Neural cell (in vitro differentiated cells): ENCODE data around the gene DLG2. TPM values are rescaled to one million over a fixed set of nuclear protein-coding genes. Genes with fewer than 3 reads are reported as not detected.

Experiments used
- H2AFZ ChIP-seq: fragments of 200-600, 300-800 bp; sonication (generic), shearing (Covaris generic); 2 replicates; pipeline ENCODE4 v1.6.0; 2014; ENCODE audit warnings: low read depth, mild to moderate bottlenecking, antibody characterized with exemption, low read length, moderate library complexity
- H3F3A ChIP-seq: fragments of 200-600 bp; shearing (Covaris generic); 2 replicates; pipeline ENCODE4 v1.6.1; 2016; ENCODE audit warnings: mild to moderate bottlenecking, moderate library complexity, mixed read lengths, antibody characterized with exemption, low read length; ENCODE audit not compliant: insufficient read depth, poor library complexity, severe bottlenecking
- H3K27ac ChIP-seq: fragments of 200-600, 300-800 bp; sonication (generic), shearing (Covaris generic); 2 replicates; pipeline ENCODE4 v1.5.1; 2014; ENCODE audit warnings: mild to moderate bottlenecking, low read length, moderate library complexity
- H3K27me3 ChIP-seq: fragments of 300-800, 200-600 bp; sonication (generic), shearing (Covaris generic); 2 replicates; pipeline ENCODE4 v1.6.0; 2014; ENCODE audit warnings: mild to moderate bottlenecking, low read depth, low read length, moderate library complexity; ENCODE audit not compliant: insufficient read depth
- H3K36me3 ChIP-seq: fragments of 300-800, 200-600 bp; sonication (generic), shearing (Covaris generic); 2 replicates; pipeline ENCODE4 v1.5.1; 2014; ENCODE audit warnings: mild to moderate bottlenecking, antibody characterized with exemption, low read length, moderate library complexity; ENCODE audit not compliant: insufficient read depth
- H3K4me2 ChIP-seq: fragments of 300-800, 200-600 bp; sonication (generic), shearing (Covaris generic); 2 replicates; pipeline ENCODE4 v1.6.0; 2014; ENCODE audit warnings: mild to moderate bottlenecking, low read length
- H3K4me3 ChIP-seq: fragments of 300-800, 200-600 bp; sonication (generic), shearing (Covaris generic); 2 replicates; pipeline ENCODE4 v1.5.1; 2014; ENCODE audit warnings: mild to moderate bottlenecking, low read length, moderate library complexity
- H3K79me2 ChIP-seq: fragments of 200-600 bp; shearing (Covaris generic); replicated peaks from 2 replicates; pipeline ENCODE4 v1.6.0; 2014; ENCODE audit warnings: mild to moderate bottlenecking, low read length, moderate library complexity; ENCODE audit not compliant: insufficient read depth
- H3K9ac ChIP-seq: fragments of 300-800, 200-600 bp; sonication (generic), shearing (Covaris generic); 2 replicates; pipeline ENCODE4 v1.6.1; 2016; ENCODE audit warnings: mild to moderate bottlenecking, low read length, mixed read lengths
- H3K9me2 ChIP-seq: fragments of 200-600 bp; shearing (Covaris generic); 2 replicates; pipeline ENCODE4 v1.6.1; 2016; ENCODE audit warnings: mild to moderate bottlenecking, low read length, mixed read lengths; ENCODE audit not compliant: insufficient read depth
- H3K9me3 ChIP-seq: fragments of 200-600, 300-800 bp; sonication (generic), shearing (Covaris generic); 2 replicates; pipeline ENCODE4 v1.6.1; 2016; ENCODE audit warnings: mild to moderate bottlenecking, mixed run types, low read length, moderate library complexity, mixed read lengths
- H4K20me1 ChIP-seq: fragments of 200-600 bp; shearing (Covaris generic); 2 replicates; pipeline ENCODE4 v1.6.1; 2016; ENCODE audit warnings: mild to moderate bottlenecking, mixed run types; ENCODE audit not compliant: insufficient read depth
- EP300 ChIP-seq: fragments of 450-650 bp; conservative IDR thresholded peaks from 2 replicates; pipeline ENCODE4 v1.6.1; 2014; ENCODE audit warnings: antibody characterized with exemption, mild to moderate bottlenecking, moderate library complexity; ENCODE audit not compliant: poor library complexity, severe bottlenecking
- EZH2 ChIP-seq: fragments of 200-600, 300-800 bp; shearing (Covaris generic), sonication (generic); IDR thresholded peaks from 2 replicates; pipeline ENCODE4 v1.6.1; 2014; ENCODE audit warnings: antibody characterized with exemption, low read length, borderline replicate concordance, mild to moderate bottlenecking; ENCODE audit not compliant: insufficient read depth, poor library complexity, severe bottlenecking
- MXI1 ChIP-seq: fragments of 450-650 bp; conservative IDR thresholded peaks from 2 replicates; pipeline ENCODE4 v1.6.1; 2014; ENCODE audit warnings: antibody characterized with exemption, mild to moderate bottlenecking; ENCODE audit not compliant: poor library complexity, severe bottlenecking
- POLR2AphosphoS5 ChIP-seq: IDR thresholded peaks from 2 replicates; pipeline ENCODE4 v1.6.1; 2012
- RAD21 ChIP-seq: fragments of 450-650 bp; conservative IDR thresholded peaks from 2 replicates; pipeline ENCODE4 v1.6.1; 2014; ENCODE audit warnings: antibody characterized with exemption, mild to moderate bottlenecking, moderate library complexity
- REST ChIP-seq: IDR thresholded peaks from 2 replicates; pipeline ENCODE4 v1.6.1; 2012; ENCODE audit warnings: borderline replicate concordance
- SMC3 ChIP-seq: fragments of 450-650 bp; conservative IDR thresholded peaks from 2 replicates; pipeline ENCODE4 v1.6.1; 2014; ENCODE audit warnings: antibody characterized with exemption, mild to moderate bottlenecking, moderate library complexity; ENCODE audit not compliant: poor library complexity
- TAF1 ChIP-seq: IDR thresholded peaks from 2 replicates; pipeline ENCODE4 v1.6.1; 2012; ENCODE audit warnings: low read depth
- polyA plus RNA-seq: library from polyadenylated mRNA; depleted of rRNA; stranded (reverse); fragments of >200 nt; gene quantifications from 2 replicates; pipeline ENCODE4 v1.2.3, GENCODE V29; 2014
- TF ChIP-seq, protein P1 (sequence below): fragments of 450-650 bp; IDR thresholded peaks from 2 replicates; pipeline ENCODE4 v1.5.1; 2014; ENCODE audit warnings: antibody characterized with exemption, mild to moderate bottlenecking, moderate library complexity; ENCODE audit not compliant: poor library complexity, severe bottlenecking

DLG2 gene
- polyA plus RNA-seq, 1 donor from 2014 or later: 179 TPM

DNA sequence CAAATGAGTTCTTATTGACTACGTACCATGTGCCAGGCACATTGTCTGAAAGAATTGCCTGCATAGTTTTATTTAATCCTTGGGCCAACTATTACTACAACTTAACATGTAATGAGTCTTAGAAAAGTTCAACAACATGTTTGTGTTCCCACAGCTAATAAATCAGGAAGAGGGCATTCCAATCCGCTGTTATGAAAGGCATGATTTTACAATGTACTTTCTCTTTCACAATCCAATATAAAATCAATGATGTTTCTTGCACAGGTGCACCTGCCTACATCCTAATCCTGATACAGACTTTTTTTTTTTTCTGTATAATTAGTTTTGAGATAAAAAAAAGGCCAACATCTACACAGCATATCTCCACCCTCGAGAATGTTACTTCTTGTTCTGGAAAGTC, 1612.6 kb downstream of the DLG2 start:
- Histone ChIP-seq H3K9me3 (no peaks in the 10 kb centered on the region), H4K20me1 (no peaks in the 10 kb centered on the region), H2AFZ (no peak overlapping the region), H3K9ac (no peak overlapping the region), H3F3A (no peaks in the 10 kb centered on the region), H3K79me2 (no peaks in the 10 kb centered on the region), H3K36me3 (no peaks in the 10 kb centered on the region), H3K9me2 (no peaks in the 10 kb centered on the region), H3K27me3 (no peaks in the 10 kb centered on the region), H3K27ac (no peak overlapping the region), H3K4me3 (no peak overlapping the region), H3K4me2 (no peak overlapping the region)
- TF ChIP-seq, protein P1, sequence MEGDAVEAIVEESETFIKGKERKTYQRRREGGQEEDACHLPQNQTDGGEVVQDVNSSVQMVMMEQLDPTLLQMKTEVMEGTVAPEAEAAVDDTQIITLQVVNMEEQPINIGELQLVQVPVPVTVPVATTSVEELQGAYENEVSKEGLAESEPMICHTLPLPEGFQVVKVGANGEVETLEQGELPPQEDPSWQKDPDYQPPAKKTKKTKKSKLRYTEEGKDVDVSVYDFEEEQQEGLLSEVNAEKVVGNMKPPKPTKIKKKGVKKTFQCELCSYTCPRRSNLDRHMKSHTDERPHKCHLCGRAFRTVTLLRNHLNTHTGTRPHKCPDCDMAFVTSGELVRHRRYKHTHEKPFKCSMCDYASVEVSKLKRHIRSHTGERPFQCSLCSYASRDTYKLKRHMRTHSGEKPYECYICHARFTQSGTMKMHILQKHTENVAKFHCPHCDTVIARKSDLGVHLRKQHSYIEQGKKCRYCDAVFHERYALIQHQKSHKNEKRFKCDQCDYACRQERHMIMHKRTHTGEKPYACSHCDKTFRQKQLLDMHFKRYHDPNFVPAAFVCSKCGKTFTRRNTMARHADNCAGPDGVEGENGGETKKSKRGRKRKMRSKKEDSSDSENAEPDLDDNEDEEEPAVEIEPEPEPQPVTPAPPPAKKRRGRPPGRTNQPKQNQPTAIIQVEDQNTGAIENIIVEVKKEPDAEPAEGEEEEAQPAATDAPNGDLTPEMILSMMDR: no peak
- no peak for TF ChIP-seq RAD21
- TF ChIP-seq POLR2AphosphoS5: no peak
- TF ChIP-seq REST: no peak
- no peak for TF ChIP-seq SMC3
- no peak for TF ChIP-seq EP300
- TF ChIP-seq EZH2: no peak
- TF ChIP-seq MXI1: no peak
- TF ChIP-seq TAF1: no peak

- H3F3A ChIP-seq: no peaks in the 10 kb centered on the region
- H3K27me3 ChIP-seq: no peaks in the 10 kb centered on the region
- H3K9me2 ChIP-seq: no peaks in the 10 kb centered on the region
- no peaks in the 10 kb centered on the region for H4K20me1 ChIP-seq
- no peaks in the 10 kb centered on the region for H3K79me2 ChIP-seq
- H3K9me3 ChIP-seq: no peaks in the 10 kb centered on the region
- no peak overlapping the region for H2AFZ ChIP-seq
- H3K4me2 ChIP-seq: no peak overlapping the region
- no peak overlapping the region for H3K27ac ChIP-seq
- H3K9ac ChIP-seq: no peak overlapping the region
- no peaks in the 10 kb centered on the region for H3K36me3 ChIP-seq
- no peak overlapping the region for H3K4me3 ChIP-seq
- TF ChIP-seq POLR2AphosphoS5 (no peak), SMC3 (no peak), REST (no peak), EZH2 (no peak), MXI1 (no peak), TAF1 (no peak), RAD21 (no peak), EP300 (no peak)
- TF ChIP-seq, protein P1: no peak
These were observed 1614.8 kb downstream of the DLG2 start for GRCh38 chr11:84012171-84012826.
